HepG2 (cell line): ENCODE results near the gene NDUFS2. TPM values are rescaled to one million over a fixed set of nuclear protein-coding genes. Genes with fewer than 3 reads are reported as not detected.

Source experiments
- FOXA1 ChIP-seq, 2 experiments: fragments of 450-650 bp in 1 of 2; sonication (generic) in 1 of 2; formaldehyde crosslinking in 1 of 2; IDR thresholded peaks; 2 replicates each; pipeline versions ENCODE4 v1.4.0 to v1.6.1; 2016 to 2020; ENCODE audit warnings: missing genetic modification reagents in 1 of 2
- KAT8 ChIP-seq: IDR thresholded peaks from 2 replicates; pipeline ENCODE4 v1.6.1; 2016; ENCODE audit warnings: missing genetic modification reagents, missing compliant biosample characterization
- KDM3A ChIP-seq: IDR thresholded peaks from 2 replicates; pipeline ENCODE4 v1.6.1; 2018; ENCODE audit warnings: low read depth, missing compliant biosample characterization
- KLF13 ChIP-seq: sonication (generic); formaldehyde crosslinking; IDR thresholded peaks from 2 replicates; pipeline ENCODE4 v1.4.0; 2020; ENCODE audit warnings: mild to moderate bottlenecking, missing genetic modification reagents
- MIER3 ChIP-seq: IDR thresholded peaks from 2 replicates; pipeline ENCODE4 v1.6.1; 2016; ENCODE audit warnings: missing compliant biosample characterization, borderline replicate concordance
- MXD4 ChIP-seq: IDR thresholded peaks from 2 replicates; pipeline ENCODE4 v1.6.1; 2016; ENCODE audit warnings: mild to moderate bottlenecking, missing biosample characterization, missing genetic modification reagents
- NFKB2 ChIP-seq: sonication (generic); formaldehyde crosslinking; IDR thresholded peaks from 2 replicates; pipeline ENCODE4 v1.4.0; 2020; ENCODE audit warnings: missing genetic modification reagents, borderline replicate concordance
- NFKBIZ ChIP-seq: IDR thresholded peaks from 2 replicates; pipeline ENCODE4 v1.6.1; 2018; ENCODE audit warnings: missing genetic modification reagents, missing compliant biosample characterization
- NR3C1 ChIP-seq: sonication (generic); formaldehyde crosslinking; IDR thresholded peaks from 2 replicates; pipeline ENCODE4 v1.4.0; 2020; ENCODE audit warnings: missing genetic modification reagents
- RORA ChIP-seq: sonication (generic); formaldehyde crosslinking; IDR thresholded peaks from 2 replicates; pipeline ENCODE4 v1.5.0; 2020; ENCODE audit warnings: mild to moderate bottlenecking, missing genetic modification reagents, moderate library complexity
- SRSF1 ChIP-seq: fragments of 200-400 bp; formaldehyde crosslinking; optimal IDR thresholded peaks from 2 replicates; pipeline ENCODE3; 2017; ENCODE audit warnings: mild to moderate bottlenecking, low read depth, low read length, moderate library complexity
- SSRP1 ChIP-seq: IDR thresholded peaks from 2 replicates; pipeline ENCODE4 v1.6.1; 2016; ENCODE audit warnings: control low read depth
- TARDBP ChIP-seq: sonication (generic); formaldehyde crosslinking; IDR thresholded peaks from 2 replicates; pipeline ENCODE4 v1.8.0; 2022; ENCODE audit warnings: mild to moderate bottlenecking, missing genetic modification reagents
- ZNF205 ChIP-seq: IDR thresholded peaks from 2 replicates; pipeline ENCODE4 v1.6.1; 2018; ENCODE audit warnings: missing biosample characterization, missing genetic modification reagents
- ZNF431 ChIP-seq: sonication (generic); formaldehyde crosslinking; IDR thresholded peaks from 2 replicates; pipeline ENCODE4 v1.9.0; 2022; ENCODE audit warnings: missing genetic modification reagents, low read depth, mild to moderate bottlenecking, borderline replicate concordance
- ZNF550 ChIP-seq: sonication (generic); formaldehyde crosslinking; IDR thresholded peaks from 2 replicates; pipeline ENCODE4 v1.4.0; 2020; ENCODE audit warnings: mild to moderate bottlenecking, missing genetic modification reagents, borderline replicate concordance
- ZNF558 ChIP-seq: sonication (generic); formaldehyde crosslinking; IDR thresholded peaks from 2 replicates; pipeline ENCODE4 v1.9.0; 2022; ENCODE audit warnings: mild to moderate bottlenecking, missing genetic modification reagents, borderline replicate concordance
- ZNF562 ChIP-seq: sonication (generic); formaldehyde crosslinking; IDR thresholded peaks from 2 replicates; pipeline ENCODE4 v1.8.0; 2022; ENCODE audit warnings: missing genetic modification reagents, borderline replicate concordance
- ZNF790 ChIP-seq: sonication (generic); formaldehyde crosslinking; IDR thresholded peaks from 2 replicates; pipeline ENCODE4 v1.8.0; 2022; ENCODE audit warnings: missing genetic modification reagents, mild to moderate bottlenecking, borderline replicate concordance
- polyA plus RNA-seq, 8 experiments: library from polyadenylated mRNA; depleted of rRNA in 3 of 8; stranded (reverse) in 7 of 8; unstranded in 1 of 8; fragments of >200 nt; fragmentation: Illumina TruSeq in 4 of 8; extraction: Trizol in 4 of 8; gene quantifications; 2 replicates each; pipeline versions ENCODE4 v1.2.1 to v1.2.3, GENCODE V29; 2011 to 2016; ENCODE audit warnings: low read depth in 4 of 8, missing spikeins in 1 of 8, mixed read lengths in 1 of 8; ENCODE audit not compliant: insufficient read depth in 1 of 8
- total RNA-seq, 5 experiments: library from RNA; depleted of rRNA; stranded (reverse); fragments of >200 nt; fragmentation: Illumina TruSeq; extraction: Trizol; gene quantifications; 2 replicates each; pipeline ENCODE4 v1.2.3, GENCODE V29; 2016; ENCODE audit warnings: low read depth in 1 of 5
- TF ChIP-seq, protein P1 (sequence below): sonication (generic); formaldehyde crosslinking; IDR thresholded peaks from 2 replicates; pipeline ENCODE4; 2020; ENCODE audit warnings: missing genetic modification reagents, mild to moderate bottlenecking, borderline replicate concordance
- TF ChIP-seq, protein P2 (sequence below): sonication (generic); formaldehyde crosslinking; IDR thresholded peaks from 2 replicates; pipeline ENCODE4 v1.4.0; 2020; ENCODE audit warnings: mild to moderate bottlenecking, missing genetic modification reagents
- TF ChIP-seq, protein P3 (sequence below): sonication (generic); formaldehyde crosslinking; conservative IDR thresholded peaks from 2 replicates; pipeline ENCODE4 v1.8.0; 2022; ENCODE audit warnings: low read depth, missing genetic modification reagents

The NDUFS2 gene
- total and polyA plus RNA-seq, 2 of the 13 experiments (the other 11 are each of a cell fraction or from before 2014, with no cell fraction given): 89.9 to 118 TPM

DNA sequence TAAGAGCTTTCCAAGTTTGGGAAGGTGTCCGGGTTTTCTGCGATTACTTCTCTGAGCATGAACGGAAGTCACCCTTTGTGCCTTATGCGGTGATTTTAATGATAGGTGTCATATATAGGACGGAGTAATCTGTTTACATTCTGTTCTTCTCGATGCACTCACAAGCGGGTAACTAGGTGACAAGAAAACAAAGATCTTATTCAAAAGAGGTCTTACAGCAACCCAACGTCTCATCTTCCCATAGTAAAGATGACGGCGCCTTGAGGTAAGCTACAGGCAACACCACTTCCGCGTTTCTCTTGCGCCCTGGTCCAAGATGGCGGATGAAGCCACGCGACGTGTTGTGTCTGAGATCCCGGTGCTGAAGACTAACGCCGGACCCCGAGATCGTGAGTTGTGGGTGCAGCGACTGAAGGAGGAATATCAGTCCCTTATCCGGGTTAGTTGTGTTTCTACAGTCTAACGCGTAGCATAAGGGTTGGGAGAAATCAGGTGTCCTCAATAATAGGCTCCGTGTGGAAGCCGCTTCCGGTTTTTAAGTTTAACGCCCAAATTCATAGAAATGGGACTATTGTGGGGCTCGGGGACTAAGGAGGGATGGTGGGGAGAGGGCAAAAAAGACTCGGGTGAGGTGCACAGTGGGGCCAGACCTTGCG is 48.4 kb upstream of the NDUFS2 start, which contains the start of gene UFC1 (continued):
- TF ChIP-seq, protein P1, sequence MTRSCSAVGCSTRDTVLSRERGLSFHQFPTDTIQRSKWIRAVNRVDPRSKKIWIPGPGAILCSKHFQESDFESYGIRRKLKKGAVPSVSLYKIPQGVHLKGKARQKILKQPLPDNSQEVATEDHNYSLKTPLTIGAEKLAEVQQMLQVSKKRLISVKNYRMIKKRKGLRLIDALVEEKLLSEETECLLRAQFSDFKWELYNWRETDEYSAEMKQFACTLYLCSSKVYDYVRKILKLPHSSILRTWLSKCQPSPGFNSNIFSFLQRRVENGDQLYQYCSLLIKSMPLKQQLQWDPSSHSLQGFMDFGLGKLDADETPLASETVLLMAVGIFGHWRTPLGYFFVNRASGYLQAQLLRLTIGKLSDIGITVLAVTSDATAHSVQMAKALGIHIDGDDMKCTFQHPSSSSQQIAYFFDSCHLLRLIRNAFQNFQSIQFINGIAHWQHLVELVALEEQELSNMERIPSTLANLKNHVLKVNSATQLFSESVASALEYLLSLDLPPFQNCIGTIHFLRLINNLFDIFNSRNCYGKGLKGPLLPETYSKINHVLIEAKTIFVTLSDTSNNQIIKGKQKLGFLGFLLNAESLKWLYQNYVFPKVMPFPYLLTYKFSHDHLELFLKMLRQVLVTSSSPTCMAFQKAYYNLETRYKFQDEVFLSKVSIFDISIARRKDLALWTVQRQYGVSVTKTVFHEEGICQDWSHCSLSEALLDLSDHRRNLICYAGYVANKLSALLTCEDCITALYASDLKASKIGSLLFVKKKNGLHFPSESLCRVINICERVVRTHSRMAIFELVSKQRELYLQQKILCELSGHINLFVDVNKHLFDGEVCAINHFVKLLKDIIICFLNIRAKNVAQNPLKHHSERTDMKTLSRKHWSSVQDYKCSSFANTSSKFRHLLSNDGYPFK (CRISPR knock-in tag): peak; percentile 87; the same call in 1 of the 2 replicates
- TF ChIP-seq SRSF1 (no peak), NFKBIZ (CRISPR knock-in tag) (peak; percentile 40; the same call in 1 of the 2 replicates), ZNF431 (CRISPR knock-in tag) (no peak), ZNF205 (CRISPR knock-in tag) (no peak), NR3C1 (no peak), FOXA1 (IDR thresholded peaks at IDR 0.05) (no peak), FOXA1 (CRISPR knock-in tag; IDR thresholded peaks at IDR 0.05) (no peak), ZNF790 (CRISPR knock-in tag) (no peak), KDM3A (CRISPR knock-in tag) (no peak), KLF13 (CRISPR knock-in tag) (no peak), TARDBP (CRISPR knock-in tag) (peak; percentile 87), RORA (CRISPR knock-in tag) (no peak), ZNF558 (CRISPR knock-in tag) (peak; percentile 68; the same call in 1 of the 2 replicates), MXD4 (CRISPR knock-in tag) (no peak; the same call in 1 of the 2 replicates), ZNF550 (CRISPR knock-in tag) (no peak), ZNF562 (CRISPR knock-in tag) (no peak), NFKB2 (CRISPR knock-in tag) (no peak; the same call in 1 of the 2 replicates), SSRP1 (CRISPR knock-in tag) (no peak), MIER3 (CRISPR knock-in tag) (peak; percentile 84; the same call in 1 of the 2 replicates), KAT8 (CRISPR knock-in tag) (peak; percentile 95)
- TF ChIP-seq, protein P2, sequence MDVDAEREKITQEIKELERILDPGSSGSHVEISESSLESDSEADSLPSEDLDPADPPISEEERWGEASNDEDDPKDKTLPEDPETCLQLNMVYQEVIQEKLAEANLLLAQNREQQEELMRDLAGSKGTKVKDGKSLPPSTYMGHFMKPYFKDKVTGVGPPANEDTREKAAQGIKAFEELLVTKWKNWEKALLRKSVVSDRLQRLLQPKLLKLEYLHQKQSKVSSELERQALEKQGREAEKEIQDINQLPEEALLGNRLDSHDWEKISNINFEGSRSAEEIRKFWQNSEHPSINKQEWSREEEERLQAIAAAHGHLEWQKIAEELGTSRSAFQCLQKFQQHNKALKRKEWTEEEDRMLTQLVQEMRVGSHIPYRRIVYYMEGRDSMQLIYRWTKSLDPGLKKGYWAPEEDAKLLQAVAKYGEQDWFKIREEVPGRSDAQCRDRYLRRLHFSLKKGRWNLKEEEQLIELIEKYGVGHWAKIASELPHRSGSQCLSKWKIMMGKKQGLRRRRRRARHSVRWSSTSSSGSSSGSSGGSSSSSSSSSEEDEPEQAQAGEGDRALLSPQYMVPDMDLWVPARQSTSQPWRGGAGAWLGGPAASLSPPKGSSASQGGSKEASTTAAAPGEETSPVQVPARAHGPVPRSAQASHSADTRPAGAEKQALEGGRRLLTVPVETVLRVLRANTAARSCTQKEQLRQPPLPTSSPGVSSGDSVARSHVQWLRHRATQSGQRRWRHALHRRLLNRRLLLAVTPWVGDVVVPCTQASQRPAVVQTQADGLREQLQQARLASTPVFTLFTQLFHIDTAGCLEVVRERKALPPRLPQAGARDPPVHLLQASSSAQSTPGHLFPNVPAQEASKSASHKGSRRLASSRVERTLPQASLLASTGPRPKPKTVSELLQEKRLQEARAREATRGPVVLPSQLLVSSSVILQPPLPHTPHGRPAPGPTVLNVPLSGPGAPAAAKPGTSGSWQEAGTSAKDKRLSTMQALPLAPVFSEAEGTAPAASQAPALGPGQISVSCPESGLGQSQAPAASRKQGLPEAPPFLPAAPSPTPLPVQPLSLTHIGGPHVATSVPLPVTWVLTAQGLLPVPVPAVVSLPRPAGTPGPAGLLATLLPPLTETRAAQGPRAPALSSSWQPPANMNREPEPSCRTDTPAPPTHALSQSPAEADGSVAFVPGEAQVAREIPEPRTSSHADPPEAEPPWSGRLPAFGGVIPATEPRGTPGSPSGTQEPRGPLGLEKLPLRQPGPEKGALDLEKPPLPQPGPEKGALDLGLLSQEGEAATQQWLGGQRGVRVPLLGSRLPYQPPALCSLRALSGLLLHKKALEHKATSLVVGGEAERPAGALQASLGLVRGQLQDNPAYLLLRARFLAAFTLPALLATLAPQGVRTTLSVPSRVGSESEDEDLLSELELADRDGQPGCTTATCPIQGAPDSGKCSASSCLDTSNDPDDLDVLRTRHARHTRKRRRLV: no peak
- TF ChIP-seq, protein P3, sequence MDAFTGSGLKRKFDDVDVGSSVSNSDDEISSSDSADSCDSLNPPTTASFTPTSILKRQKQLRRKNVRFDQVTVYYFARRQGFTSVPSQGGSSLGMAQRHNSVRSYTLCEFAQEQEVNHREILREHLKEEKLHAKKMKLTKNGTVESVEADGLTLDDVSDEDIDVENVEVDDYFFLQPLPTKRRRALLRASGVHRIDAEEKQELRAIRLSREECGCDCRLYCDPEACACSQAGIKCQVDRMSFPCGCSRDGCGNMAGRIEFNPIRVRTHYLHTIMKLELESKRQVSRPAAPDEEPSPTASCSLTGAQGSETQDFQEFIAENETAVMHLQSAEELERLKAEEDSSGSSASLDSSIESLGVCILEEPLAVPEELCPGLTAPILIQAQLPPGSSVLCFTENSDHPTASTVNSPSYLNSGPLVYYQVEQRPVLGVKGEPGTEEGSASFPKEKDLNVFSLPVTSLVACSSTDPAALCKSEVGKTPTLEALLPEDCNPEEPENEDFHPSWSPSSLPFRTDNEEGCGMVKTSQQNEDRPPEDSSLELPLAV (CRISPR knock-in tag): no peak
